Activated effector memory CD4-positive, alpha-beta T cell treated with Interleukin-2 at 50 U/mL for 16 hours (primary cell): ENCODE data around the gene TECRL.

Experiments used
- DNase-seq: peaks from one replicate; pipeline ENCODE4 v3.0.0-alpha.2; 2020

The TECRL gene

GRCh38 chr4:64326507-64326906 is 82.7 kb downstream of the TECRL start:
- DNase-seq: no peak

- DNase-seq: no peak
These were observed 103.0 kb downstream of the TECRL start for GRCh38 chr4:64306255-64306565.

- DNase-seq: no peak
These were observed 103.5 kb downstream of the TECRL start for GRCh38 chr4:64305565-64306254.

- DNase-seq: no peak
These were observed 136.8 kb downstream of the TECRL start for GRCh38 chr4:64272432-64272831.

GRCh38 chr4:64271601-64272081 is 137.6 kb downstream of the TECRL start:
- no peak for DNase-seq

GRCh38 chr4:64266669-64267068 is 142.6 kb downstream of the TECRL start:
- no peak for DNase-seq

- no peak for DNase-seq
These were observed 143.0 kb downstream of the TECRL start for GRCh38 chr4:64266263-64266662.

GRCh38 chr4:64251781-64252180 is 157.5 kb downstream of the TECRL start:
- DNase-seq: no peak

- no peak for DNase-seq
These were observed 158.8 kb downstream of the TECRL start for GRCh38 chr4:64250488-64250887.

- DNase-seq: no peak
These were observed 159.2 kb downstream of the TECRL start for GRCh38 chr4:64250061-64250460.

- no peak for DNase-seq
These were observed 161.1 kb downstream of the TECRL start for GRCh38 chr4:64248186-64248585.

GRCh38 chr4:64230709-64231310 is 178.4 kb downstream of the TECRL start:
- DNase-seq: no peak
